ENCODE measurements around the gene NRDC. TPM values are rescaled to one million over a fixed set of nuclear protein-coding genes. Genes with fewer than 3 reads are reported as not detected.

Gene NRDC
- total and polyA plus RNA-seq, 9 of the 15 experiments (the other 6 are each of a cell fraction or from before 2014, with no cell fraction given): 102 to 371 (median 201) TPM

DNA sequence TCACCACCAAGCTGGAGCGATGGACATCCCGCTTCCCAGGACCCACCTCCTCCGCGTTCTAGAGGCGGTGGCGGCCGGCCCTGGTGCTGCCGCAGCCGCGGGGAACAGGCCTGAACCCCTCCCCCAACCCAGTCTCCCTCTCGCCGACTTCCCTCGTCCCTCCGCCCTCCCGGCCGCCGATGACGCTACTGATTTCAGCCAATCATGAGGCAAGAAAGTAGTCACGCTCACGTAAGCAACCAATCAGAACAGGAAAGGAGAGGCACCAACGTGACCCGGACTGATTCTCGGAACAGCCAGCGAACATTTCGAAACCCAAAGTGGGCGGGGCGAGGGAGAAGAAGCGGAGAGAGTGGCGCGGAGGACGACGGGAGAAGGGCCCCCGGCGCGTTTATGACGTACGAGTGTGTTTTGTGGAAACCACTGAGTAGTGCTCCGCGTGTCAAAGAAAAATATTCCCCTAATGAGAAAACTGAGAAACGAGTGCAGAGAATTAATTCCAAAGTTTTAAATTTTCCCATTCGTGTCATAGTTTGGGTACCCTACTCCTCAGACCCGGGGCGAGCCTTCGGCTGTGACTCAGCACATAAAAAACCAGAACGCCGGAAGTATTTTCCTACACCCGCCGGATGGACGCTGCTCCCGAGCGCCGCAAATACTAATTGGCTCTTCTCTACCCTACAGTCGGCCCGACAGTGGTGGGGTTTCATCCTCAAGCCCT, at the start of gene NRDC (continued):
- TF ChIP-seq AFF1 (IDR thresholded peaks at IDR 0.05; ENCODE audit: low read depth in 1 of 2, partially characterized antibody in 2 of 2) (peak; percentile 37 to 63), TCF7L2 (IDR thresholded peaks at IDR 0.05; ENCODE audit: low read depth, low read length) (no peak), KDM4B (IDR thresholded peaks at IDR 0.05; ENCODE audit: borderline replicate concordance in 2 of 2, low read depth in 1 of 2) (peak in 1 of 2 experiments; percentile 85; a peak in 1 of 4 replicates), ZNF398 (CRISPR knock-in tag; IDR thresholded peaks at IDR 0.05) (no peak), CTCF (IDR thresholded peaks at IDR 0.05 in 2 of 3, conservative IDR thresholded peaks at IDR 0.05 in 1 of 3; ENCODE audit: insufficient read depth in 2 of 3, low read depth in 1 of 3, low read length in 3 of 3) (0 out of 6 replicates have a peak, but pooled peaks of 1 of the 3 experiments have one; percentile 7), SMARCE1 (IDR thresholded peaks at IDR 0.05) (no peak), GATA2 (CRISPR knock-in tag; IDR thresholded peaks at IDR 0.05) (no peak), NELFE (IDR thresholded peaks at IDR 0.05; ENCODE audit: insufficient read depth, insufficient read length) (no peak), NR2C1 (IDR thresholded peaks at IDR 0.05) (peak; percentile 91), NR2C1 (tag; IDR thresholded peaks at IDR 0.05) (peak; percentile 92), EHMT2 (IDR thresholded peaks at IDR 0.05) (peak; percentile 67; the same call in 1 of the 2 replicates), ESRRB (CRISPR knock-in tag; IDR thresholded peaks at IDR 0.05; ENCODE audit: borderline replicate concordance) (no peak), HEY1 (CRISPR knock-in tag; IDR thresholded peaks at IDR 0.05; ENCODE audit: borderline replicate concordance) (no peak), ZNF785 (CRISPR knock-in tag; IDR thresholded peaks at IDR 0.05) (no peak)
- TF ChIP-seq, protein P1, sequence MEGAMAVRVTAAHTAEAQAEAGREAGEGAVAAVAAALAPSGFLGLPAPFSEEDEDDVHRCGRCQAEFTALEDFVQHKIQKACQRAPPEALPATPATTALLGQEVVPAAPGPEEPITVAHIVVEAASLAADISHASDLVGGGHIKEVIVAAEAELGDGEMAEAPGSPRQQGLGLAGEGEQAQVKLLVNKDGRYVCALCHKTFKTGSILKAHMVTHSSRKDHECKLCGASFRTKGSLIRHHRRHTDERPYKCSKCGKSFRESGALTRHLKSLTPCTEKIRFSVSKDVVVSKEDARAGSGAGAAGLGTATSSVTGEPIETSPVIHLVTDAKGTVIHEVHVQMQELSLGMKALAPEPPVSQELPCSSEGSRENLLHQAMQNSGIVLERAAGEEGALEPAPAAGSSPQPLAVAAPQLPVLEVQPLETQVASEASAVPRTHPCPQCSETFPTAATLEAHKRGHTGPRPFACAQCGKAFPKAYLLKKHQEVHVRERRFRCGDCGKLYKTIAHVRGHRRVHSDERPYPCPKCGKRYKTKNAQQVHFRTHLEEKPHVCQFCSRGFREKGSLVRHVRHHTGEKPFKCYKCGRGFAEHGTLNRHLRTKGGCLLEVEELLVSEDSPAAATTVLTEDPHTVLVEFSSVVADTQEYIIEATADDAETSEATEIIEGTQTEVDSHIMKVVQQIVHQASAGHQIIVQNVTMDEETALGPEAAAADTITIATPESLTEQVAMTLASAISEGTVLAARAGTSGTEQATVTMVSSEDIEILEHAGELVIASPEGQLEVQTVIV (CRISPR knock-in tag; IDR thresholded peaks at IDR 0.05; ENCODE audit: borderline replicate concordance): no peak
- TF ChIP-seq, protein P2, sequence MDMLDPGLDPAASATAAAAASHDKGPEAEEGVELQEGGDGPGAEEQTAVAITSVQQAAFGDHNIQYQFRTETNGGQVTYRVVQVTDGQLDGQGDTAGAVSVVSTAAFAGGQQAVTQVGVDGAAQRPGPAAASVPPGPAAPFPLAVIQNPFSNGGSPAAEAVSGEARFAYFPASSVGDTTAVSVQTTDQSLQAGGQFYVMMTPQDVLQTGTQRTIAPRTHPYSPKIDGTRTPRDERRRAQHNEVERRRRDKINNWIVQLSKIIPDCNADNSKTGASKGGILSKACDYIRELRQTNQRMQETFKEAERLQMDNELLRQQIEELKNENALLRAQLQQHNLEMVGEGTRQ (CRISPR knock-in tag; IDR thresholded peaks at IDR 0.05): peak; percentile 91
